Measurements from ENCODE around the gene JPT2.
"Not testable (repeated sequence)": the region's sequence is repeated elsewhere in the genome, so short reads cannot be mapped to it uniquely, and the experiment has no call there.

Gene JPT2

DNA sequence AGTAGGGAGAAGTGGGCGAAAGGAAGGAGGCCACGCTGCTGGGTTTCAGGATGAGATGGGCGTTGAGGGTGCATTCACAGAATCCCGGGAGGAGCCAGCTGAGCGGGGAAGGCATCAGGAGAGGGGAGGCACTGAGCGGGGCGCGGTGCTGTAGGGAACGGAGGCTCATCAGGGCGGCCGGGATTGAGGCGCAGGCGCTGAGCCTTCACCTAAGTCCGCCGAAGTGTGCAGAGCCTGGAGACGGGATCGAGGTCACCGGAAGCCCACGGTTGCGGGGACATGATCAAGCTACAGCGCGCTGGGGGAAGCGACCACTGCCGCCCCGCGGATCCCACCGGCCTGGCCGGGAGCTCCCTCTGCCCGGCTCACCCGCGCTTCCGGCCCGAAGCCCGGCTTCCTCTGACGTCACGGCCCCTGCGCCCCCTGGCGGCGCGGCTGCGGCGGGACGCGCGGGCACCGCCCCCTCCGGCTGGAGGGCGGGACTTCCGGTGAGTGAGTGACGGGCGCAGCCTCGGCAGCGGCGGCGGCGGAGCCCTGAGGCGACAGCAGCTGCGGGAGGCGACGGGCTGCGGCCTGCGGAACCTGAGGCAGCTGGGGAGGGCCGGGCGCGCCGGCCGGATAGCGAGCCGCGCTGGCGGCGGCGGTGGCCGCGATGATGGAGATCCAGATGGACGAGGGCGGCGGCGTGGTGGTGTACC, 27.8 kb downstream of the JPT2 start, which contains the start of gene MAPK8IP3:
Gene MAPK8IP3, plus strand, starts transcription at position 508 of the 698 bp plus-strand sequence. Its CDS starts 145 bp downstream, at position 653.
- peak; percentile 48 to 96 (median 86) for DNase-seq

DNA sequence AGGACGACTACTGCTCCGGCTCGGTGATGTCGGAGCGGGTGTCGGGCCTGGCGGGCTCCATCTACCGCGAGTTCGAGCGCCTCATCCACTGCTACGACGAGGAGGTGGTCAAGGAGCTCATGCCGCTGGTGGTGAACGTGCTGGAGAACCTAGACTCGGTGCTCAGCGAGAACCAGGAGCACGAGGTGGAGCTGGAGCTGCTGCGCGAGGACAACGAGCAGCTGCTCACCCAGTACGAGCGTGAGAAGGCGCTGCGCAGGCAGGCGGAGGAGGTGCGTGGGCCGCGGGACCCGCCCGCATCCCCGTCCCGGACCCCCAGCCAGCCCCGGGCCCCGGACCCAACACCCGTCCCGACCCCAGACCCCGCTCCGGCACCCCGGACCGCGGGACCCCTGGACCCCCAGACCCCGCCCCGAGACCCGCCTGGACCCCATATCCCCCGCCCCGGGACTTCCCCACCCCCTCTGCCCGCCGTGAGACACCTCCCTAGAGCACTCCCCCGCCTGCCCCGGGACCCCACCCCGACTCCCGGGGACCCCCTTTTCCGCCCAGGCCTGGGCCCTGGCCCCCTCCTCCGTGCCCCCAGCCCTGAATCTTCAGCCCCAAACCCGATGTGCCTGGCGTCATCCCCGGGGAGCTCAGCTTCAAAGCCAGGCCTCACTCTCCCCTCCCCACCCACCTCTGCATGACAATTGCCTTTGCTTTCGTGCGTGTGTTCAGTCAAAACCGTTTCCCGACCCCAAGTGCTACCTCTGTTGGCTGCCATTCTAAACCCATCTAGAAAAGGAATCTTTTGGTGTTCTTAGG, 28.5 kb downstream of the JPT2 start:
- DNase-seq: peak in 1 of 56 donors; percentile 58

GRCh38 chr16:1707193-1707790, 29.2 kb downstream of the JPT2 start:
- DNase-seq: peak in 9 of 56 donors; percentile 11 to 58 (median 43)

DNA sequence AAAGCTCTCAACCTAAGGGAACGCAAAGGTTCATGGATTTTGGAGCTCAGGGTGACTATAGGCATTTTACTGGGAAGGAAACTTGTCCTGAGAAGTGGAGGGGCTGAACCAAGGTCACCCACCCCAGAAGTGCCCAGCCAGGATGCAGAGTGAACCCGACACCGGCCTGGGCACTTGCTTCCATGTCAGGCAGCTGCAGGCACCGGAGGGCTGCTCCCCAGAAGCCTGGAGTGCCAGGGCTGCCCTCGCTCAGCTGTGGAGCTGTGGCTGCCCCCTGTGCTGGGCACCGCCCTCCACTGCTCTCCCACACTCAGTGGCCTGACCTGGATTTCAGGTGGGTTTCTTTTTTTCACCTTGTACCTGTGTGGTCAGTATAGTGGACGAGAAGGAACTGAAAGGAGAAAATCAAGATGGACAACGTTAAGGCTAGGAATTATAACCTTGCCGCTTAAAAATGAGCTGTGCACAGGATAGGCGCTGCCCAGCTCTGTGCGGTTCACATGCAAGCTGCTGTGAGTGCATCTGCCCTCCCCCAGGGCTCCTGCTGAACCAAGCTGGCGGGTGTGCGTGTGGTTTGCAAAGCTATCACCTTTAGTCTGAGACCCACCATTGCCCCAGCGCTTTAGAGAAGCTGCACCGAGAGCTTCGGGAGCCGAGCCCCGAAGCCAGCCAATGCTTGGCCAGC, 30.1 kb downstream of the JPT2 start:
- DNase-seq: no peak

DNA sequence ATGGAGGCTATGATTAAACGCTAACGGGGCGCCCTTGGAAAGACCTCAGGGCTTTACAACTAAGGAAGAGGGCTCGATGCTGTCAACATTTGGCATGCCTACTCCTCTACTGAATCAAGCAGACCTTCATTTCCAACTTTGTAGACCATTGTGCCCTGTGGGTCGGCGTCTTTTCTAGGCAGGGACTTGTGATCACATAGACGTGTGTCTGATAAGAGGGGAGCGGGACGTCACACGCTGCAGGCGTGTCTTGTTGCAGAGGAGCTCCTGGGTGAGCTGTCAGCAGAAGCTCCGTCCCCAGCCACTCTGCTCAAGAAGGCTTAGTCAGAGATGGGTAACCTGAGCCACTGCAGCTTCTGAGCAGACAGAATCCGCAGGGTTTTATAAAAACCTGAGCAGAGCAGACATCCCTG, 30.7 kb downstream of the JPT2 start:
- DNase-seq: peak in 5 of 56 donors; percentile 4 to 38 (median 22)

- peak in 1 of 56 donors; percentile 6 for DNase-seq
Measured at GRCh38 chr16:1709356-1709755, 31.3 kb downstream of the JPT2 start.

- no peak for DNase-seq
Measured at GRCh38 chr16:1710811-1711507, 32.9 kb downstream of the JPT2 start.

DNA sequence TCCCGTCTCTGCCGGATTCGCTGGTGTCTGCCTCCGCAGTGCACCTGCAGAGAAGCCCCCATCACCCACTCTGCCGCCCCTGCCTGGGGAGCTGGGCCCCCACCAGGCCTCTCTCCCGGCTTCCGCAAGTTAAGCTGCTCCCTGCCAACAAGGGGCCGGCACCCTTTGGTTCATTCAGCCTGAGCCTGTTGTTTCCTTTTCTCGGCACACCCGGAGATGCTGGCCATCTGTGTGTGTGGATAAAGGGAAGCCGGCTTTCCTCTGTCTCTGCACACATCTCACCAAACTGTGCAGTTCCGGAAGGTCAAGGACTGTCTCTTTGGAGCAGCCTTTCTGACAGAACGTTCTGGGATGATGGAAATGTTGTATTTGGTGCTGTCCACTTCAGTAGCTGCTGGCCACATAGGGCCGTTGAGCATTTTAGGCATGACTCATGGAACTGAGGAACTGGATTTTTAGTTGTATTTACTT, 34.7 kb downstream of the JPT2 start:
- DNase-seq: peak in 2 of 56 donors; percentile 17 to 18

DNA sequence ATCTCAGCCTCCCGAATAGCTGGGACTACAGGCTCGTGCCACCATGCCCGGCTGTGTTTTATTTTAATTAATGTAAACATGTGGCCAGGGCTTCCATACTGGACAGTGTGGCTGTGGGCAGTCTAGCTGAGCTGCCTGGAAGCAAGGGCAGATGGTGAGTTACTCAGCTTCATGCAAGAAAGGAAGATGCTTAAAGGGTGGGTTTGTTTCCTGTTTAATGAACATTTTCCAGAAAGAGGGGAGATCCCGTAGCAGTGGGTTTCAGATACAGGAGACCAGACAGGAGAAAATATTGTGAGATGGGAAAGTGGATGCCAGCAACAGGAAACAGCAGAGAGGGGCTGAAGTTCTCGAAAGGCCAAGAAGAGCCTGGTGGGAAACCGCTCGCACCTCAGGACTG, 35.3 kb downstream of the JPT2 start:
- DNase-seq: no peak

- DNase-seq: peak in 14 of 56 donors; percentile 6 to 55 (median 24)
Measured at GRCh38 chr16:1713933-1714332, 35.9 kb downstream of the JPT2 start.

DNA sequence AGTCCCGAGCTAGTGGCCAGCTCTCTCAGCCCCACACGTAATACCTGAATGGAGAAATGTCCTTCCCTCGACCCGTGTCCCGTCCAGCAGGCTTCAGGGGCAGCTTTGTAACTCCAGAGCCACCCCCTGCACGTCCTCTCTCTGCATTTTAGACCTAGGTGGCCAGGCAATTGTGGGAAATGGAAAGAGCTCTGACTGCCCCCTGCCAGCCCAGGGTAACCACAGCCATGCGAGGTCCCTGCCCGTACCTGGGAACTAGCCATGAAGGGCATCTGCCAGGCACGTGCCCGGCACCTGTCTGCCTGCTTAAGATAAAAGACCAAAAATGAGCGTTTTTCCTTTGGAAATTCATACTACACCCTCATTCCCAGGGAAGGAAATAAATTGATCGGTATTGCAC, 37.1 kb downstream of the JPT2 start:
- DNase-seq: no peak

GRCh38 chr16:1718236-1718635, 40.2 kb downstream of the JPT2 start:
- DNase-seq: not testable (repeated sequence)

DNA sequence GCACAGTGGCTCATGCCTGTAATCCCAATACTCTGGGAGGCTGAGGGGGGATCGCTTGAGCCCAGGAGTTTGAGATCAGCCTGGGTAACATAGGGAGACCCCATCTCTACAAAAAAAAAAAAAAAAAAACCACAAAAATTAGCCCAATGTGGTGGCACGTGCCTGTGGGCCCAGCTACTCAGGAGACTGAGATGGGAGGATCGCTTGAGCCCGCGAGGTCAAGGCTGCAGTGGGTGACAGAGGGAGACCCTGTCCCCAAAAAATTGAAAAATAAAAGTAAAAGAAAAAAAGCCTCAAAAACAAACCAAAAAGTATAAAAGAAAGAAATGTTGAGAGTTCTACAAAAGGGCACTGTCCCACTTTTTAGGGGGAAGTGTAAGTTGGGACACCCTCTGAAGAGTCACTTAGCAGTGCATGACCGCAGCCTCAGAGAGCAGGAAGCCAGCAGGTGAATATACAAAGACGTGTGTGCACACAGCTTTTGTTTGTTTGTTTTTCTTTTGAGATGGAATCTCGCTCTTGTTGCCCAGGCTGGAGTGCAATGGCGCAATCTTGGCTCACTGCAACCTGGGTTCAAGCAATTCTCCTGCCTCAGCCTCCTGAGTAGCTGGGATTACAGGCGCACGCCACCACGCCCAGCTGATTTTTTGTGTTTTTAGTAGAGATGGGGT, 41.6 kb downstream of the JPT2 start:
- DNase-seq: not testable (repeated sequence)

GRCh38 chr16:1721372-1721771, 43.3 kb downstream of the JPT2 start:
- no peak for DNase-seq

DNA sequence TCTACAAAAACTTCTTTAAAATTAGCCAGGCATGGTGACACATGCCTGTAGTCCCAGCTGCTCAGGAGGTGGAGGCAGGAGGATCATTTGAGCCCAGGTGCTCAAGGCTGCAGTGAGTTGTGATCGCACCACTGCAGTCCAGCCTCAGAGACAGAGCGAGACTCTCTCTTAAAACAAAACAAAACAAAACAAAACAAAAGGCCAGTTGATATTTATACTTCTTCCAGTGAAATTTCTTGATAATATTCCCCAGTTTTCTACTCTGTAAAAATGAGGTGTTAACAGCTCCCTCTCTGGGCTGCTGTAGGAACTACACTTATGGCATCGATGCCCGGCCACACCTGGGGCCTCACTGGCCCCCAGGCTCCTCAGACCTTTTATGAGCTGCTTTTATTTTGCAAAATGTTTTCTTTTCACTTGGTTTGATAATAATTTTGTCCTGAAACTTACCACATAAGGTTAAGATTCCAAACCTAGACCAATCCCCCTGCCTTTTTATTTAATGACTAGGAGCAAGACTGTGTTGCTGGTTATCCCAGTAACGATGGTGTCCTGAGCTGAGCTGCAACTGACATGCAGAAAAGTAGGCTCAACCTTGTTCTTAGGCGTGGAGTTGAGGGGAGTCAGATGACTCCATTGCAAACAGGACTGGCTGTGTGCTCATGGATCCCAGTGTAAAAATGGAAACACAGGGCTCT, 45.5 kb downstream of the JPT2 start:
- DNase-seq: peak in 20 of 56 donors; percentile 3 to 73 (median 26)

DNA sequence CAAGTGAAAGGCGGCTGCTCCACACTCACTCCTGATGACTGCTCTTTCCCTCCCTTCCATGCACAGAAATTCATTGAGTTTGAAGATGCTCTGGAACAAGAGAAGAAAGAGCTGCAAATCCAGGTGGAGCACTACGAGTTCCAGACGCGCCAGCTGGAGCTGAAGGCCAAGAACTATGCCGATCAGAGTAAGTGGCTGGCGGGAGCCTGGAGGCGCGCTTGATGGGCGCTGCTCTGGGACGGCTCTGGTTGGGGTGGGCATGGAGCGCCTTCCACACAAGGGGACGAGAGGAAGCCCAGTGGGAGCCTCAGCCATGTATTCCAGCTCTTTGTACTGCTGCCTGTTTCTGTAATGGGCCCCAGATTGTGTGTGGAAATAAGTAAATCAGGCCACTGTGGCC, 46.4 kb downstream of the JPT2 start:
- DNase-seq: no peak

DNA sequence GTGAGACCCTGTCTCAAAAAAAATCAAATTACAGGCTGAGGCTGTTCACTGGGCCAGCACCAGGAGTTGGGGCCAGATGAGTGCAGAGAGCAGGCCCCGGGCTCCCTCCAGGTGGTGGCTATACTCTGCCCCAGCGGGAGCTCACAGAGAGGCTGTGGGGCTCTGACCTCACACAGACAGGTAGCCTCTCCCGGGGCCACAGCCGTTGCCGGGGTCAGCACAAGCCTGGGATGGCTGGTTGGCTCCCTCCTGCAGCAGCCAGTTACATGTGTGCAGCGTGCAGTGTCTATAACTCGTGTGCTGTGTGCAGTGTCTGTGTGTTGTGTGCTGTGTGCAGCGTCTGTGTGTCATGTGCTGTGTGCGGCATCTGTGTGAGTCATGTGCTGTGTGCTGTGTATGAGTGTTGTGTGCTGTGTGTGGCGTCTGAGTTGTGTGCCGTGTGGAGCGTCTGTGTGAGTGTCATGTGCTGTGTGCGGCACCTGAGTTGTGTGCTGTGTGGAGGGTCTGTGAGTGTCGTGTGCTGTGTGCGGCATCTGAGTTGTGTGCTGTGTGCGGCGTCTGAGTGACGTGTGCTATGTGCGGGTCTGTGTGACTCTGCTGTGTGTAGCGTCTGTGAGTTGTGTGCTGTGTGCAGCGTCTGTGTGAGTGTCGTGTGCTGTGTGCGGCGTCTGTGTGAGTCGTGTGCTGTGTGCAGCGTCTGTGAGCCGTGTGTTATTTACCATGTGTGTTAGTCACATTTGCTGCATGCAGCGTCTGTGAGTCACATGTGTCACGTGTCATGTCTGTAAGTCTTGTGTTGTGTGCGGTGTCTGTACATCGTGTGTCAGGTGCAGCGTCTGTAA, 48.8 kb downstream of the JPT2 start:
- DNase-seq: no peak
